Suprapubic skin (tissue), 4 donors: ENCODE data around the gene DDX52. TPM values are rescaled to one million over a fixed set of nuclear protein-coding genes. Genes with fewer than 3 reads are reported as not detected.

Experiments
- DNase-seq, 2 donors: peaks; one replicate each; pipeline ENCODE4 v3.0.0-alpha.2; 2019; ENCODE audit warnings: low spot score in 2 of 2
- H3K27ac ChIP-seq: fragments of 200-600 bp; sonication (generic); one replicate; pipeline ENCODE4 v1.5.1; 2019
- H3K27me3 ChIP-seq: fragments of 200-600 bp; sonication (generic); one replicate; pipeline ENCODE4 v1.5.1; 2019
- H3K36me3 ChIP-seq: fragments of 200-600 bp; sonication (generic); one replicate; pipeline ENCODE4 v1.5.1; 2019
- H3K4me1 ChIP-seq: fragments of 200-600 bp; sonication (generic); one replicate; pipeline ENCODE4 v1.5.1; 2019
- H3K4me3 ChIP-seq: fragments of 200-600 bp; sonication (generic); one replicate; pipeline ENCODE4 v1.5.1; 2019; ENCODE audit warnings: mild to moderate bottlenecking
- H3K9me3 ChIP-seq: fragments of 200-600 bp; sonication (generic); one replicate; pipeline ENCODE4 v1.5.1; 2019
- CTCF ChIP-seq, 2 donors: fragments of 200-600 bp in 1 of 2; fragments of 450-650 bp in 1 of 2; sonication (generic) in 1 of 2; IDR thresholded peaks; one replicate each; pipeline ENCODE4 v1.5.1; 2016 to 2019; ENCODE audit warnings: antibody characterized with exemption in 2 of 2, mild to moderate bottlenecking in 1 of 2, moderate library complexity in 1 of 2
- EP300 ChIP-seq: sonication (generic); formaldehyde crosslinking; IDR thresholded peaks from one replicate; pipeline ENCODE4 v1.6.1; 2017; ENCODE audit warnings: antibody characterized with exemption
- POLR2A ChIP-seq, 2 donors: fragments of 450-650 bp; IDR thresholded peaks; one replicate each; pipeline ENCODE4 v1.6.1; 2017; ENCODE audit warnings: antibody characterized with exemption in 2 of 2, mild to moderate bottlenecking in 2 of 2, moderate library complexity in 2 of 2
- POLR2AphosphoS5 ChIP-seq, 3 donors: sonication (generic); formaldehyde crosslinking; IDR thresholded peaks; one replicate each; pipeline ENCODE4 v1.6.1; 2017; ENCODE audit warnings: antibody characterized with exemption in 3 of 3
- WGBS: methylation state at CpG from one replicate; pipeline ENCODE4 v1.1.5; 2018; 5-methylcytosine and 5-hydroxymethylcytosine counted together
- total RNA-seq, 4 donors: library from RNA; depleted of rRNA; stranded (reverse); fragments of >200 nt; gene quantifications; one replicate each; pipeline ENCODE4 v1.1.0, GENCODE V29; 2016

Gene DDX52
- total RNA-seq, 4 donors from 2014 or later = 15.6 to 21.7 (median 18.6) TPM

- TF ChIP-seq POLR2A (IDR thresholded peaks at IDR 0.05) (no peak), CTCF (IDR thresholded peaks at IDR 0.05) (no peak), EP300 (no peak), POLR2AphosphoS5 (IDR thresholded peaks at IDR 0.05) (no peak)
- Histone ChIP-seq H3K36me3 (no peaks in the 10 kb centered on the region), H3K4me1 (no peaks in the 10 kb centered on the region), H3K27me3 (no peaks in the 10 kb centered on the region), H3K9me3 (no peaks in the 10 kb centered on the region), H3K27ac (no peak overlapping the region), H3K4me3 (no peak overlapping the region)
- 60% methylated on average over 4 of the region's 4 CpGs for WGBS
- no peak for DNase-seq
Observed at GRCh38 chr17:37662353-37662752, 19.1 kb upstream of the DDX52 start.

DNA sequence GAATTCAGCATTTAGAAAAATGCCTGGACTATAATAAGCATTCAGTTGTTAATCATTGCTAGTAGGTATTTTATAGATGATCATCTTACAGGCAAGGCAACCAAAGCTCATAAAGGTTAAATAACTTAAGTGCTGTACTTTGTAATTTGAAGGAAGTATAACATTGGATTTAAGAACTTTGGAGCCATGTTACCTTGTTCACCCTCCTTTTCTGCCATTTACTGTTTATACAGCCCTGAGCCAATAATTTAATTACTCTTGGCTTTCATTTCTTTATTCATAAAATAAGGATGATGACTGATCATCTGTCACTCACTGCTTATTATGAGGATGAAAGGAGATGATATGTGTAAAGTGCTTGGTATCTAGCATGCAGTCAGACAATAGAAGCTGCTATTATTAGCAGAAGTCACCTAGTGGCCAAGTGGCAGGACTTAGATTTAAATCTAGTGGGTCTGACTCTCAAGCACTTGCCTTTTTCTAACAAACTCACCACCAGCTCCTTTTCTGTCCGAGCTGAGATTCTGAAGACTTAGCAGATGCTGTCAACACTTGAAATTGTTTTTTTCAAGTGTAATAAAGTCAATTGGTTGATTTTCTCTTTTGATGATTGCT, 18.3 kb upstream of the DDX52 start:
- 86% methylated on average over 1 of the region's 1 CpG for WGBS
- TF ChIP-seq EP300 = no peak
- TF ChIP-seq CTCF (IDR thresholded peaks at IDR 0.05) = no peak
- no peak for TF ChIP-seq POLR2A (IDR thresholded peaks at IDR 0.05)
- TF ChIP-seq POLR2AphosphoS5 (IDR thresholded peaks at IDR 0.05) = no peak
- no peak for DNase-seq
- H3K27ac ChIP-seq = no peak overlapping the region
- H3K4me1 ChIP-seq = no peaks in the 10 kb centered on the region
- H3K9me3 ChIP-seq = no peaks in the 10 kb centered on the region
- H3K36me3 ChIP-seq = no peaks in the 10 kb centered on the region
- H3K4me3 ChIP-seq = no peak overlapping the region
- no peaks in the 10 kb centered on the region for H3K27me3 ChIP-seq

DNA sequence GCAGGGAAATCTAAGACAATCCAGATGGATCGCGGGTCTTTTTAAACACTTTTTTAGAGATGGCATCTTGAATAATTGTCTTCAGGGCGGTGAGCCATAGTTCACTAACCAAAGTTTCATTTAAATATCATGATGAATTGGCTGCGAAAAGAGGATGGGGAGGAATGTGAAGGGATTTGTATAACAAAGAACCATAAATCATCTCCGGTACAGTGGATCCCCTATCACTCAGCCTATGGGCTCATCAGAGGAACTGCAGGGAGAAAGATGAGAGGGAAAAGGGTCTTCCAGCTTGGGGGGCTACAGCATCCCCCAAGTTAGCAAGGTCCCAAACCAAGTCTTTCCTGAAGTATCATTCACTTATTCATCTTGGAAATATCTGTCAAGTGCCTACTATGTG, 16.7 kb upstream of the DDX52 start:
- no peaks in the 10 kb centered on the region for H3K27me3 ChIP-seq
- H3K4me3 ChIP-seq = no peak overlapping the region
- DNase-seq = no peak
- H3K4me1 ChIP-seq = no peaks in the 10 kb centered on the region
- no peak overlapping the region for H3K27ac ChIP-seq
- no peaks in the 10 kb centered on the region for H3K9me3 ChIP-seq
- no peaks in the 10 kb centered on the region for H3K36me3 ChIP-seq
- TF ChIP-seq POLR2A (IDR thresholded peaks at IDR 0.05) = no peak
- no peak for TF ChIP-seq EP300
- TF ChIP-seq POLR2AphosphoS5 (IDR thresholded peaks at IDR 0.05) = no peak
- no peak for TF ChIP-seq CTCF (IDR thresholded peaks at IDR 0.05)
- WGBS = 80% methylated on average over 5 of the region's 5 CpGs

DNA sequence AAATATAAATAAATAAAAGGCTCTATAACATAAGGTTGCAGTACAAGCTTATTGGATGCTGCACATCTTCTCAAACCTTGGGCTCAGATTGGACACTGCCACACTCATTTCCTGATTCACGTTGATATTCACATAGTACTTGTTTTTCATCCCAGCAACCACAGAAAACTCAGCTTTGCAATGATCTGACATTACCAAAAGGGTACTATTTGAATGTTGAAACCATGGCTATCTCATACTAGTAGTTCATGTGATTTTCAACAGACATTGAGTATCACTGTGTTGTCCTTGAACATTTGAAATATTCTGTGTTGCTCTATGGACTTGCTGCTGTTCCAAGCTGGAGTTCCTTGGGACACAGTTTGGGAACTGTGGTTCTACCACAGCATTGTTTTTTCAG, 14.0 kb upstream of the DDX52 start:
- Histone ChIP-seq H3K4me3 (no peak overlapping the region), H3K4me1 (no peaks in the 10 kb centered on the region), H3K9me3 (no peaks in the 10 kb centered on the region), H3K36me3 (no peaks in the 10 kb centered on the region), H3K27ac (no peak overlapping the region), H3K27me3 (peaks cover 1% of the 10 kb centered on the region)
- 67% methylated on average over 1 of the region's 1 CpG for WGBS
- no peak for TF ChIP-seq CTCF (IDR thresholded peaks at IDR 0.05)
- DNase-seq = no peak

- TF ChIP-seq EP300 (no peak), CTCF (IDR thresholded peaks at IDR 0.05) (no peak), POLR2A (IDR thresholded peaks at IDR 0.05) (no peak), POLR2AphosphoS5 (IDR thresholded peaks at IDR 0.05) (no peak)
- no peak overlapping the region for H3K27ac ChIP-seq
- no peaks in the 10 kb centered on the region for H3K36me3 ChIP-seq
- 63% methylated on average over 2 of the region's 2 CpGs for WGBS
- H3K4me1 ChIP-seq = no peaks in the 10 kb centered on the region
- no peak for DNase-seq
- H3K4me3 ChIP-seq = no peak overlapping the region
- no peaks in the 10 kb centered on the region for H3K9me3 ChIP-seq
- H3K27me3 ChIP-seq = peaks cover 21% of the 10 kb centered on the region
Observed at GRCh38 chr17:37651849-37652248, 8.6 kb upstream of the DDX52 start.
